GM21360 (cell line): ENCODE results near the gene NDUFAF8.

Experiments used
- ATAC-seq: cut with Tn5 transposase; IDR thresholded peaks from one replicate; pipeline ENCODE4 v1.9.1; 2021; ENCODE audit warnings: mild to moderate bottlenecking, moderate library complexity; ENCODE audit not compliant: unreplicated experiment

NDUFAF8 gene

GRCh38 chr17:81237591-81238489, 1.3 kb upstream of the NDUFAF8 start:
- no peak for ATAC-seq

GRCh38 chr17:81238490-81238814, 666 bp upstream of the NDUFAF8 start:
- ATAC-seq, result no peak

GRCh38 chr17:81239714-81240555, 817 bp downstream of the NDUFAF8 start:
- no peak for ATAC-seq

- ATAC-seq, result no peak
Observed at GRCh38 chr17:81240761-81241160, 1.6 kb downstream of the NDUFAF8 start.

- no peak for ATAC-seq
Observed at GRCh38 chr17:81241203-81241602, 2.1 kb downstream of the NDUFAF8 start.

- ATAC-seq, result no peak
Observed at GRCh38 chr17:81241648-81242420, 2.7 kb downstream of the NDUFAF8 start.

GRCh38 chr17:81242421-81243332, 3.6 kb downstream of the NDUFAF8 start:
- no peak for ATAC-seq

- no peak for ATAC-seq
Observed at GRCh38 chr17:81243333-81243664, 4.2 kb downstream of the NDUFAF8 start.

- ATAC-seq, result no peak
Observed at GRCh38 chr17:81244358-81245023, 5.4 kb downstream of the NDUFAF8 start.

- ATAC-seq, result no peak
Observed at GRCh38 chr17:81245024-81245664, 6.0 kb downstream of the NDUFAF8 start.

- ATAC-seq, result no peak
Observed at GRCh38 chr17:81245665-81246342, 6.7 kb downstream of the NDUFAF8 start.

GRCh38 chr17:81246343-81246670, 7.2 kb downstream of the NDUFAF8 start:
- ATAC-seq, result no peak

- no peak for ATAC-seq
Observed at GRCh38 chr17:81246679-81247338, 7.7 kb downstream of the NDUFAF8 start.

GRCh38 chr17:81247339-81247990, 8.3 kb downstream of the NDUFAF8 start:
- ATAC-seq, result no peak

- ATAC-seq, result no peak
Observed at GRCh38 chr17:81248649-81249048, 9.5 kb downstream of the NDUFAF8 start.

- no peak for ATAC-seq
Observed at GRCh38 chr17:81249223-81250040, 10.3 kb downstream of the NDUFAF8 start.
